ENCODE data around the gene RPUSD2. TPM values are rescaled to one million over a fixed set of nuclear protein-coding genes. Genes with fewer than 3 reads are reported as not detected.
A peak's percentile ranks its signal among the peaks of the same experiment; 100 is the strongest.
"Not testable (repeated sequence)": the region's sequence is repeated elsewhere in the genome, so short reads cannot be mapped to it uniquely, and the experiment has no call there.

The RPUSD2 gene
- total RNA-seq, 1 experiment from 2014 or later, result 24.4 TPM

DNA sequence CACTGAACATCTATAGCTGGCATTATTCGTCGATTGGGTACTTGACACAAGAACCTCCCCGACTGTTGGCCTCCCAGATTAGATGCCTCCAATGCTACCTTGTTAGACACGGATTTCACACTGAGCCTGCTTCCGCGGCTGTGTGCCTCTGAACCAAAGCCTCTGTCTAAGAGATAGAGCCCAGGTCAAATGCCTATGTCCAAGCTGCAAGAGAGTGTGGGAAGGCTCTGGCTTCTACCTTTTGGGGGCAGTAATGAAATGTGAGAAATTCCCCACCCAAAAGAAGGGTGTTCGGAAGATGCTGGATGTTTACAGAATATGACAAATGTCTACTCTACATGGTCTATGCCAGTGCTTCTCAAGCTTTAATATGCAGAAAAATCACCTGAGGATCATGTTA, 2.0 kb upstream of the RPUSD2 start:
- Histone ChIP-seq H3K27me3 (ENCODE audit: low read length) (no peaks in the 10 kb centered on the region), H3K9me2 (replicated peaks; ENCODE audit: low read length) (no peaks in the 10 kb centered on the region), H2AFZ (ENCODE audit: low read length) (0 out of 2 replicates have a peak overlapping the region, but pooled peaks have one; percentile 22), H3F3A (ENCODE audit: low read length, unreplicated experiment) (no peaks in the 10 kb centered on the region), H3K27ac (ENCODE audit: low read length) (no peak overlapping the region), H3K79me2 (ENCODE audit: low read length) (peaks cover 49% of the 10 kb centered on the region), H3K4me1 (ENCODE audit: insufficient read depth, low read length) (peaks cover 22% of the 10 kb centered on the region), H3K9me3 (ENCODE audit: low read length) (no peaks in the 10 kb centered on the region), H3K4me2 (ENCODE audit: low read length) (no peak overlapping the region), H3K9ac (ENCODE audit: low read length) (no peak overlapping the region), H3K36me3 (ENCODE audit: low read depth, low read length) (peaks cover 8% of the 10 kb centered on the region; the same call in 1 of the 2 replicates), H4K20me1 (ENCODE audit: low read length) (no peaks in the 10 kb centered on the region), H3K4me3 (ENCODE audit: low read length) (no peak overlapping the region)
- no TSS peak for BruUV-seq (replicated peaks)
- DNase-seq (peak; percentile 29), ATAC-seq (no peak)
- CTCF ChIA-PET, result interaction anchor here (0.5 to 0.6 kb wide), 2 partner anchors 84 to 216 kb away, joined by 4 to 7 read pairs; no protein-coding TSS in a partner anchor
- intact Hi-C loops (cut with micrococcal nuclease), result no loop called here
- no peak for TF ChIP-seq EZH2 (IDR thresholded peaks at IDR 0.05; ENCODE audit: low read length, unreplicated experiment)
- TF ChIP-seq, protein P1, sequence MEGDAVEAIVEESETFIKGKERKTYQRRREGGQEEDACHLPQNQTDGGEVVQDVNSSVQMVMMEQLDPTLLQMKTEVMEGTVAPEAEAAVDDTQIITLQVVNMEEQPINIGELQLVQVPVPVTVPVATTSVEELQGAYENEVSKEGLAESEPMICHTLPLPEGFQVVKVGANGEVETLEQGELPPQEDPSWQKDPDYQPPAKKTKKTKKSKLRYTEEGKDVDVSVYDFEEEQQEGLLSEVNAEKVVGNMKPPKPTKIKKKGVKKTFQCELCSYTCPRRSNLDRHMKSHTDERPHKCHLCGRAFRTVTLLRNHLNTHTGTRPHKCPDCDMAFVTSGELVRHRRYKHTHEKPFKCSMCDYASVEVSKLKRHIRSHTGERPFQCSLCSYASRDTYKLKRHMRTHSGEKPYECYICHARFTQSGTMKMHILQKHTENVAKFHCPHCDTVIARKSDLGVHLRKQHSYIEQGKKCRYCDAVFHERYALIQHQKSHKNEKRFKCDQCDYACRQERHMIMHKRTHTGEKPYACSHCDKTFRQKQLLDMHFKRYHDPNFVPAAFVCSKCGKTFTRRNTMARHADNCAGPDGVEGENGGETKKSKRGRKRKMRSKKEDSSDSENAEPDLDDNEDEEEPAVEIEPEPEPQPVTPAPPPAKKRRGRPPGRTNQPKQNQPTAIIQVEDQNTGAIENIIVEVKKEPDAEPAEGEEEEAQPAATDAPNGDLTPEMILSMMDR (conservative IDR thresholded peaks at IDR 0.05; ENCODE audit: low read depth, low read length), result peak; percentile 51
- POLR2A ChIA-PET (ENCODE audit: unreplicated experiment), result no interaction called here

DNA sequence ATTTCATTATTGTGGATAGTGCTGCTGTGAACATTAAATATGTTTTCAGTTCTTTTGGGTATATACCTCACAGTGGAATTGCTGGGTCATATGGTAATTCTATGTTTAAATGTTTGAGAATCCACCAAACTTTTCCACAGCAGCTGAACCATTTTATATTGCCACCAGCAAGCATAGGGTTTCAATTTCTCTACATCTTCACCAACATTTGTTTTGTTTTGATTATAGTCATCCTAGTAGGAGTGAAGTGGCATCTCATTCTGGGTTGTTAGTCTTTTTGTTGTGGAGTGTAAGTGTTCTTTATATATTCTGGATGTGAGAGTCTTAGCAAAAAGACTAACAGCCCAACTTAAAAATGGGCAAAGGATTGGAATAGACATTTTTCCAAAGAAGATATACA, 6.0 kb downstream of the RPUSD2 start:
- ATAC-seq, result no peak
- no peaks in the 10 kb centered on the region for H4K20me1 ChIP-seq (ENCODE audit: low read length)
- H3K4me2 ChIP-seq (ENCODE audit: low read length), result no peak overlapping the region
- no peaks in the 10 kb centered on the region for H3K27me3 ChIP-seq (ENCODE audit: low read length)
- H3K9me2 ChIP-seq (replicated peaks; ENCODE audit: low read length), result no peaks in the 10 kb centered on the region
- no peak overlapping the region for H3K9ac ChIP-seq (ENCODE audit: low read length)
- CTCF ChIA-PET, result no interaction called here
- no peaks in the 10 kb centered on the region for H3K9me3 ChIP-seq (ENCODE audit: low read length)
- H3K36me3 ChIP-seq (ENCODE audit: low read depth, low read length), result peaks cover 22% of the 10 kb centered on the region
- H2AFZ ChIP-seq (ENCODE audit: low read length), result no peak overlapping the region
- TF ChIP-seq, protein P1 (conservative IDR thresholded peaks at IDR 0.05; ENCODE audit: low read depth, low read length), result no peak
- TF ChIP-seq EZH2 (IDR thresholded peaks at IDR 0.05; ENCODE audit: low read length, unreplicated experiment) (no peak), EZH2phosphoT487 (IDR thresholded peaks at IDR 0.05; ENCODE audit: borderline replicate concordance, low read length) (no peak)
- no peak overlapping the region for H3K27ac ChIP-seq (ENCODE audit: low read length)
- peaks cover 7% of the 10 kb centered on the region for H3K4me1 ChIP-seq (ENCODE audit: insufficient read depth, low read length)
- H3K79me2 ChIP-seq (ENCODE audit: low read length), result peaks cover 18% of the 10 kb centered on the region
- DNase-seq, result no peak
- POLR2A ChIA-PET (ENCODE audit: unreplicated experiment), result no interaction called here
- intact Hi-C loops (cut with micrococcal nuclease), result no loop called here
- BruUV-seq (replicated peaks), result no TSS peak
- H3F3A ChIP-seq (ENCODE audit: low read length, unreplicated experiment), result no peaks in the 10 kb centered on the region
- H3K4me3 ChIP-seq (ENCODE audit: low read length), result no peak overlapping the region

- ATAC-seq; H3K4me1 ChIP-seq (ENCODE audit: insufficient read depth, low read length); BruUV-seq (replicated peaks); H3K27ac ChIP-seq (ENCODE audit: low read length); H3F3A ChIP-seq (ENCODE audit: low read length, unreplicated experiment); H3K9me2 ChIP-seq (replicated peaks; ENCODE audit: low read length); H3K4me3 ChIP-seq (ENCODE audit: low read length); H3K27me3 ChIP-seq (ENCODE audit: low read length); H3K79me2 ChIP-seq (ENCODE audit: low read length); CTCF ChIA-PET; DNase-seq; H2AFZ ChIP-seq (ENCODE audit: low read length); H3K9ac ChIP-seq (ENCODE audit: low read length); H3K9me3 ChIP-seq (ENCODE audit: low read length); intact Hi-C loops (cut with micrococcal nuclease); H4K20me1 ChIP-seq (ENCODE audit: low read length); H3K4me2 ChIP-seq (ENCODE audit: low read length): not testable (repeated sequence)
- POLR2A ChIA-PET (ENCODE audit: unreplicated experiment), result interaction anchor here (0.7 kb wide), 1 partner anchor 30 kb away, joined by 3 read pairs; no protein-coding TSS in a partner anchor
- peaks cover 18% of the 10 kb centered on the region for H3K36me3 ChIP-seq (ENCODE audit: low read depth, low read length)
Observed at GRCh38 chr15:40576914-40577313, 7.8 kb downstream of the RPUSD2 start.
